ENCODE results near the gene E4F1. TPM values are rescaled to one million over a fixed set of nuclear protein-coding genes. Genes with fewer than 3 reads are reported as not detected.
A peak's percentile ranks its signal among the peaks of the same experiment; 100 is the strongest.

Gene E4F1
- total and polyA plus RNA-seq, 2 of the 13 experiments (the other 11 are each of a cell fraction or from before 2014, with no cell fraction given): 13.8 to 19.5 TPM

DNA sequence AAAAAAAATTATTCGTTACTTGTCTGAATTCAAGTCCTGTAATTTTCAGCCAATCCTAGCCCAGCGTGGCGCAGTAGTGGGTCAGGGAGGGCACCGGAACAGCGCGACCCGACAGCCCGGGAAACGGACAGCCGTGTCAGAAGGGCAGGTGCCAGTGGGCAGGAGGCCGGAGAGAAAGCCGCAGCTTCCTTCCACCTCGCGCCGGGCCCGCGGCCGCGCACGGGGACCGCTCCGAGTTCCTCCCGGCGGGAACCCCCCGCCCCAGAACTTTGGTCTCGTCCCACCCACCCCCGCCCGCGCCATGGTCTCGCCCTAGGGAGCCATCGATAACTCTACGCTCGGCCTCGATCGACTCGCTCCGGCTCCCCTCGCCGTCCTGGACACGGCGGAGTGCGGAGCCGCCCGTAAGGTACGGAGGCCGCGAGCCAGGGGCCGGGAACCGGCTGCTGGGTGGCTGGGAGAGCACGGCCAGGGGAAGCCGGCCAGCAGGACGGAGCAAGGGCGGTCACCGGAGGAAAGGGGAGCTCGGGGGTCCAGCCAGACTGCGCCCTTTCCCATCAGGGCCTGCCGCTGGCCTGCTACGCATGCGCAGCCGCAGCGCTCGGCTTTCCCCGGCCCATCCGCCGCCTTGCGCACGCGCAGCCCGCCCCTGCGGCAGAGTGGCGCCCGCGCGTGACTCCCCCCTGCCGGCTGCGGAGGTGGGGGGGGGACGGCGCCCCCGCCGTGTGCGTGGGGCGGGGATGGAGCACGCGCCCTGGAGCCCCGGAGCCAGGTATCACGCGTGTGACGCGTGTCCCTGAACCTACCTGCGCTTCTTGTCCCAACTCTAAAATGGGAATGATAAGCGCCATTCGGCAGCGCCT is 18.1 kb upstream of the E4F1 start, which contains the start of gene MLST8 (continued):
- TF ChIP-seq, protein P1, sequence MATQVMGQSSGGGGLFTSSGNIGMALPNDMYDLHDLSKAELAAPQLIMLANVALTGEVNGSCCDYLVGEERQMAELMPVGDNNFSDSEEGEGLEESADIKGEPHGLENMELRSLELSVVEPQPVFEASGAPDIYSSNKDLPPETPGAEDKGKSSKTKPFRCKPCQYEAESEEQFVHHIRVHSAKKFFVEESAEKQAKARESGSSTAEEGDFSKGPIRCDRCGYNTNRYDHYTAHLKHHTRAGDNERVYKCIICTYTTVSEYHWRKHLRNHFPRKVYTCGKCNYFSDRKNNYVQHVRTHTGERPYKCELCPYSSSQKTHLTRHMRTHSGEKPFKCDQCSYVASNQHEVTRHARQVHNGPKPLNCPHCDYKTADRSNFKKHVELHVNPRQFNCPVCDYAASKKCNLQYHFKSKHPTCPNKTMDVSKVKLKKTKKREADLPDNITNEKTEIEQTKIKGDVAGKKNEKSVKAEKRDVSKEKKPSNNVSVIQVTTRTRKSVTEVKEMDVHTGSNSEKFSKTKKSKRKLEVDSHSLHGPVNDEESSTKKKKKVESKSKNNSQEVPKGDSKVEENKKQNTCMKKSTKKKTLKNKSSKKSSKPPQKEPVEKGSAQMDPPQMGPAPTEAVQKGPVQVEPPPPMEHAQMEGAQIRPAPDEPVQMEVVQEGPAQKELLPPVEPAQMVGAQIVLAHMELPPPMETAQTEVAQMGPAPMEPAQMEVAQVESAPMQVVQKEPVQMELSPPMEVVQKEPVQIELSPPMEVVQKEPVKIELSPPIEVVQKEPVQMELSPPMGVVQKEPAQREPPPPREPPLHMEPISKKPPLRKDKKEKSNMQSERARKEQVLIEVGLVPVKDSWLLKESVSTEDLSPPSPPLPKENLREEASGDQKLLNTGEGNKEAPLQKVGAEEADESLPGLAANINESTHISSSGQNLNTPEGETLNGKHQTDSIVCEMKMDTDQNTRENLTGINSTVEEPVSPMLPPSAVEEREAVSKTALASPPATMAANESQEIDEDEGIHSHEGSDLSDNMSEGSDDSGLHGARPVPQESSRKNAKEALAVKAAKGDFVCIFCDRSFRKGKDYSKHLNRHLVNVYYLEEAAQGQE (IDR thresholded peaks at IDR 0.05; ENCODE audit: borderline replicate concordance in 1 of 2, low read depth in 1 of 2, low read length in 2 of 2): peak in 1 of 2 experiments; percentile 61; a peak in 1 of 4 replicates
- TF ChIP-seq ZNF547 (CRISPR knock-in tag; IDR thresholded peaks at IDR 0.05) (peak; percentile 32; the same call in 1 of the 2 replicates), FOXJ3 (CRISPR knock-in tag; IDR thresholded peaks at IDR 0.05; ENCODE audit: borderline replicate concordance) (peak; percentile 49; the same call in 1 of the 2 replicates), THYN1 (CRISPR knock-in tag; IDR thresholded peaks at IDR 0.05; ENCODE audit: borderline replicate concordance, low read depth) (peak; percentile 57; the same call in 1 of the 2 replicates), THAP11 (CRISPR knock-in tag; IDR thresholded peaks at IDR 0.05) (peak; percentile 89), ZNF274 (CRISPR knock-in tag; IDR thresholded peaks at IDR 0.05) (peak; percentile 81), ZNF20 (CRISPR knock-in tag; IDR thresholded peaks at IDR 0.05) (0 out of 2 replicates have a peak, but pooled peaks have one; percentile 81), SMAD1 (CRISPR knock-in tag; IDR thresholded peaks at IDR 0.05; ENCODE audit: borderline replicate concordance, low read depth) (peak; percentile 83; the same call in 1 of the 2 replicates), CAMTA2 (CRISPR knock-in tag; IDR thresholded peaks at IDR 0.05; ENCODE audit: borderline replicate concordance) (peak; percentile 68; the same call in 1 of the 2 replicates)
- TF ChIP-seq, protein P2, sequence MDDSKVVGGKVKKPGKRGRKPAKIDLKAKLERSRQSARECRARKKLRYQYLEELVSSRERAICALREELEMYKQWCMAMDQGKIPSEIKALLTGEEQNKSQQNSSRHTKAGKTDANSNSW (CRISPR knock-in tag; IDR thresholded peaks at IDR 0.05; ENCODE audit: borderline replicate concordance): peak; percentile 70; the same call in 1 of the 2 replicates
- TF ChIP-seq, protein P3, sequence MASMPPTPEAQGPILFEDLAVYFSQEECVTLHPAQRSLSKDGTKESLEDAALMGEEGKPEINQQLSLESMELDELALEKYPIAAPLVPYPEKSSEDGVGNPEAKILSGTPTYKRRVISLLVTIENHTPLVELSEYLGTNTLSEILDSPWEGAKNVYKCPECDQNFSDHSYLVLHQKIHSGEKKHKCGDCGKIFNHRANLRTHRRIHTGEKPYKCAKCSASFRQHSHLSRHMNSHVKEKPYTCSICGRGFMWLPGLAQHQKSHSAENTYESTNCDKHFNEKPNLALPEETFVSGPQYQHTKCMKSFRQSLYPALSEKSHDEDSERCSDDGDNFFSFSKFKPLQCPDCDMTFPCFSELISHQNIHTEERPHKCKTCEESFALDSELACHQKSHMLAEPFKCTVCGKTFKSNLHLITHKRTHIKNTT (CRISPR knock-in tag; IDR thresholded peaks at IDR 0.05): no peak
- TF ChIP-seq, protein P4, sequence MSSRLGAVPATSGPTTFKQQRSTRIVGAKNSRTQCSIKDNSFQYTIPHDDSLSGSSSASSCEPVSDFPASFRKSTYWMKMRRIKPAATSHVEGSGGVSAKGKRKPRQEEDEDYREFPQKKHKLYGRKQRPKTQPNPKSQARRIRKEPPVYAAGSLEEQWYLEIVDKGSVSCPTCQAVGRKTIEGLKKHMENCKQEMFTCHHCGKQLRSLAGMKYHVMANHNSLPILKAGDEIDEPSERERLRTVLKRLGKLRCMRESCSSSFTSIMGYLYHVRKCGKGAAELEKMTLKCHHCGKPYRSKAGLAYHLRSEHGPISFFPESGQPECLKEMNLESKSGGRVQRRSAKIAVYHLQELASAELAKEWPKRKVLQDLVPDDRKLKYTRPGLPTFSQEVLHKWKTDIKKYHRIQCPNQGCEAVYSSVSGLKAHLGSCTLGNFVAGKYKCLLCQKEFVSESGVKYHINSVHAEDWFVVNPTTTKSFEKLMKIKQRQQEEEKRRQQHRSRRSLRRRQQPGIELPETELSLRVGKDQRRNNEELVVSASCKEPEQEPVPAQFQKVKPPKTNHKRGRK (CRISPR knock-in tag; IDR thresholded peaks at IDR 0.05): no peak
- TF ChIP-seq, protein P5, sequence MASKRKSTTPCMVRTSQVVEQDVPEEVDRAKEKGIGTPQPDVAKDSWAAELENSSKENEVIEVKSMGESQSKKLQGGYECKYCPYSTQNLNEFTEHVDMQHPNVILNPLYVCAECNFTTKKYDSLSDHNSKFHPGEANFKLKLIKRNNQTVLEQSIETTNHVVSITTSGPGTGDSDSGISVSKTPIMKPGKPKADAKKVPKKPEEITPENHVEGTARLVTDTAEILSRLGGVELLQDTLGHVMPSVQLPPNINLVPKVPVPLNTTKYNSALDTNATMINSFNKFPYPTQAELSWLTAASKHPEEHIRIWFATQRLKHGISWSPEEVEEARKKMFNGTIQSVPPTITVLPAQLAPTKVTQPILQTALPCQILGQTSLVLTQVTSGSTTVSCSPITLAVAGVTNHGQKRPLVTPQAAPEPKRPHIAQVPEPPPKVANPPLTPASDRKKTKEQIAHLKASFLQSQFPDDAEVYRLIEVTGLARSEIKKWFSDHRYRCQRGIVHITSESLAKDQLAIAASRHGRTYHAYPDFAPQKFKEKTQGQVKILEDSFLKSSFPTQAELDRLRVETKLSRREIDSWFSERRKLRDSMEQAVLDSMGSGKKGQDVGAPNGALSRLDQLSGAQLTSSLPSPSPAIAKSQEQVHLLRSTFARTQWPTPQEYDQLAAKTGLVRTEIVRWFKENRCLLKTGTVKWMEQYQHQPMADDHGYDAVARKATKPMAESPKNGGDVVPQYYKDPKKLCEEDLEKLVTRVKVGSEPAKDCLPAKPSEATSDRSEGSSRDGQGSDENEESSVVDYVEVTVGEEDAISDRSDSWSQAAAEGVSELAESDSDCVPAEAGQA (IDR thresholded peaks at IDR 0.05; ENCODE audit: low read depth): peak; percentile 70
- TF ChIP-seq, protein P5 (CRISPR knock-in tag; IDR thresholded peaks at IDR 0.05; ENCODE audit: borderline replicate concordance): no peak; the same call in 1 of the 2 replicates
